SK-N-SH treated with all-trans-retinoic acid at 6 μM for 48 hours (cell line): ENCODE measurements around the gene SH3BP4.

Experiments used
- ATAC-seq: fragments of 200-7000 bp; cut with Tn5 transposase; 3 replicates; pipeline ENCODE4 v1.9.1; 2020; ENCODE audit warnings: mild to moderate bottlenecking, moderate library complexity
- ARNTL ChIP-seq: fragments of 450-650 bp; formaldehyde crosslinking; IDR thresholded peaks from 2 replicates; pipeline ENCODE4 v1.5.0; 2020; ENCODE audit warnings: low read depth, mild to moderate bottlenecking, moderate library complexity, borderline replicate concordance
- BACH2 ChIP-seq: fragments of 250-450 bp; sonication (Bioruptor Pico); IDR thresholded peaks from 2 replicates; pipeline ENCODE4 v1.9.0; 2021; ENCODE audit warnings: mild to moderate bottlenecking, borderline replicate concordance
- CREB5 ChIP-seq: fragments of 250-450 bp; sonication (Bioruptor Pico); IDR thresholded peaks from 2 replicates; pipeline ENCODE4 v1.5.1; 2020; ENCODE audit warnings: low read depth, mild to moderate bottlenecking, moderate library complexity
- CSDC2 ChIP-seq: fragments of 250-450 bp; sonication (Bioruptor Pico); IDR thresholded peaks from 2 replicates; pipeline ENCODE4 v1.5.0; 2020; ENCODE audit warnings: mild to moderate bottlenecking, moderate library complexity
- GLIS3 ChIP-seq: fragments of 250-450 bp; sonication (Bioruptor Pico); IDR thresholded peaks from 2 replicates; pipeline ENCODE4 v1.5.0; 2020; ENCODE audit warnings: mild to moderate bottlenecking, moderate library complexity
- ISL1 ChIP-seq: fragments of 250-450 bp; sonication (Bioruptor Pico); IDR thresholded peaks from 2 replicates; pipeline ENCODE4 v2.1.2; 2022; ENCODE audit warnings: mild to moderate bottlenecking, moderate library complexity
- OSR1 ChIP-seq: fragments of 250-450 bp; sonication (Bioruptor Pico); IDR thresholded peaks from 2 replicates; pipeline ENCODE4 v1.8.0; 2022; ENCODE audit warnings: moderate library complexity, mild to moderate bottlenecking, inconsistent platforms
- PATZ1 ChIP-seq: fragments of 250-450 bp; sonication (Bioruptor Pico); IDR thresholded peaks from 2 replicates; pipeline ENCODE4 v1.8.0; 2020; ENCODE audit warnings: mild to moderate bottlenecking, moderate library complexity, borderline replicate concordance
- PPARA ChIP-seq: fragments of 250-450 bp; sonication (Bioruptor Pico); IDR thresholded peaks from 2 replicates; pipeline ENCODE4 v1.5.0; 2020; ENCODE audit warnings: mild to moderate bottlenecking, borderline replicate concordance
- RARB ChIP-seq: fragments of 250-450 bp; sonication (Bioruptor Pico); IDR thresholded peaks from 2 replicates; pipeline ENCODE4 v1.8.0; 2021; ENCODE audit warnings: mild to moderate bottlenecking, moderate library complexity
- SNAI2 ChIP-seq: fragments of 250-450 bp; sonication (Bioruptor Pico); IDR thresholded peaks from 2 replicates; pipeline ENCODE4 v1.5.0; 2020; ENCODE audit warnings: mild to moderate bottlenecking, moderate library complexity
- TCF4 ChIP-seq: fragments of 250-450 bp; sonication (Bioruptor Pico); IDR thresholded peaks from 2 replicates; pipeline ENCODE4 v1.8.0; 2021; ENCODE audit warnings: mild to moderate bottlenecking, moderate library complexity, borderline replicate concordance
- TOX ChIP-seq: fragments of 250-450 bp; sonication (Bioruptor Pico); IDR thresholded peaks from 2 replicates; pipeline ENCODE4 v1.8.0; 2021; ENCODE audit warnings: mild to moderate bottlenecking, moderate library complexity, borderline replicate concordance
- TSHZ2 ChIP-seq: fragments of 250-450 bp; sonication (Bioruptor Pico); IDR thresholded peaks from 2 replicates; pipeline ENCODE4 v1.5.0; 2020; ENCODE audit warnings: mild to moderate bottlenecking, moderate library complexity
- ZC3H10 ChIP-seq: fragments of 250-450 bp; sonication (Bioruptor Pico); IDR thresholded peaks from 2 replicates; pipeline ENCODE4 v1.5.1; 2021; ENCODE audit warnings: mild to moderate bottlenecking, moderate library complexity
- ZFP3 ChIP-seq: fragments of 250-450 bp; sonication (Bioruptor Pico); IDR thresholded peaks from 2 replicates; pipeline ENCODE4 v1.5.0; 2020; ENCODE audit warnings: mild to moderate bottlenecking, moderate library complexity
- ZFP30 ChIP-seq: fragments of 450-650 bp; formaldehyde crosslinking; IDR thresholded peaks from 2 replicates; pipeline ENCODE4 v1.5.0; 2022; ENCODE audit warnings: mild to moderate bottlenecking, moderate library complexity
- ZNF565 ChIP-seq: fragments of 450-650 bp; formaldehyde crosslinking; conservative IDR thresholded peaks from 2 replicates; pipeline ENCODE4 v1.5.0; 2020; ENCODE audit warnings: low read depth, mild to moderate bottlenecking, moderate library complexity
- ZNF70 ChIP-seq: fragments of 450-650 bp; formaldehyde crosslinking; IDR thresholded peaks from 2 replicates; pipeline ENCODE4 v1.5.0; 2020; ENCODE audit warnings: mild to moderate bottlenecking, moderate library complexity
- ZNF8 ChIP-seq: fragments of 450-650 bp; formaldehyde crosslinking; IDR thresholded peaks from 2 replicates; pipeline ENCODE4 v1.5.0; 2020; ENCODE audit warnings: mild to moderate bottlenecking, moderate library complexity
- TF ChIP-seq, protein P1 (sequence below): fragments of 250-450 bp; sonication (Bioruptor Pico); IDR thresholded peaks from 2 replicates; pipeline ENCODE4 v1.5.1; 2021; ENCODE audit warnings: mild to moderate bottlenecking, moderate library complexity

Gene SH3BP4

GRCh38 chr2:234983011-234983726 is 31.4 kb downstream of the SH3BP4 start:
- TF ChIP-seq GLIS3, result no peak
- no peak for TF ChIP-seq BACH2
- TF ChIP-seq PATZ1, result no peak
- TF ChIP-seq CREB5 (CRISPR knock-in tag), result no peak
- TF ChIP-seq ZNF70 (CRISPR knock-in tag), result no peak
- no peak for TF ChIP-seq TOX (CRISPR knock-in tag)
- no peak for TF ChIP-seq TCF4 (CRISPR knock-in tag)
- no peak for TF ChIP-seq SNAI2 (CRISPR knock-in tag)
- no peak for TF ChIP-seq ZC3H10 (CRISPR knock-in tag)
- TF ChIP-seq TSHZ2, result no peak
- no peak for TF ChIP-seq PPARA (CRISPR knock-in tag)
- no peak for TF ChIP-seq ISL1 (CRISPR knock-in tag)
- no peak for TF ChIP-seq ZFP30 (CRISPR knock-in tag)
- TF ChIP-seq ZNF565 (CRISPR knock-in tag), result no peak
- no peak for TF ChIP-seq RARB (CRISPR knock-in tag)
- TF ChIP-seq ZNF8 (CRISPR knock-in tag), result no peak
- TF ChIP-seq, all 23 proteins: peak for 0
- ATAC-seq, result no peak

- TF ChIP-seq, protein P1, sequence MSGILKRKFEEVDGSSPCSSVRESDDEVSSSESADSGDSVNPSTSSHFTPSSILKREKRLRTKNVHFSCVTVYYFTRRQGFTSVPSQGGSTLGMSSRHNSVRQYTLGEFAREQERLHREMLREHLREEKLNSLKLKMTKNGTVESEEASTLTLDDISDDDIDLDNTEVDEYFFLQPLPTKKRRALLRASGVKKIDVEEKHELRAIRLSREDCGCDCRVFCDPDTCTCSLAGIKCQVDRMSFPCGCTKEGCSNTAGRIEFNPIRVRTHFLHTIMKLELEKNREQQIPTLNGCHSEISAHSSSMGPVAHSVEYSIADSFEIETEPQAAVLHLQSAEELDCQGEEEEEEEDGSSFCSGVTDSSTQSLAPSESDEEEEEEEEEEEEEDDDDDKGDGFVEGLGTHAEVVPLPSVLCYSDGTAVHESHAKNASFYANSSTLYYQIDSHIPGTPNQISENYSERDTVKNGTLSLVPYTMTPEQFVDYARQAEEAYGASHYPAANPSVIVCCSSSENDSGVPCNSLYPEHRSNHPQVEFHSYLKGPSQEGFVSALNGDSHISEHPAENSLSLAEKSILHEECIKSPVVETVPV, result no peak
- TF ChIP-seq ZC3H10 (CRISPR knock-in tag) (no peak), GLIS3 (no peak), ZNF70 (CRISPR knock-in tag) (no peak), CREB5 (CRISPR knock-in tag) (no peak), ZFP3 (CRISPR knock-in tag) (no peak), PPARA (CRISPR knock-in tag) (no peak), OSR1 (CRISPR knock-in tag) (no peak), SNAI2 (CRISPR knock-in tag) (no peak), ARNTL (CRISPR knock-in tag) (no peak), PATZ1 (no peak), ZNF565 (CRISPR knock-in tag) (no peak), TOX (CRISPR knock-in tag) (no peak), CSDC2 (CRISPR knock-in tag) (no peak), TSHZ2 (no peak), ISL1 (CRISPR knock-in tag) (no peak), BACH2 (no peak)
- TF ChIP-seq, all 23 proteins: peak for 0
- no peak for ATAC-seq
These were observed 33.9 kb downstream of the SH3BP4 start for GRCh38 chr2:234985608-234986245.
